Measurements from ENCODE around the gene FA2H.
"Not testable (repeated sequence)": the region's sequence is repeated elsewhere in the genome, so short reads cannot be mapped to it uniquely, and the experiment has no call there.

FA2H gene

DNA sequence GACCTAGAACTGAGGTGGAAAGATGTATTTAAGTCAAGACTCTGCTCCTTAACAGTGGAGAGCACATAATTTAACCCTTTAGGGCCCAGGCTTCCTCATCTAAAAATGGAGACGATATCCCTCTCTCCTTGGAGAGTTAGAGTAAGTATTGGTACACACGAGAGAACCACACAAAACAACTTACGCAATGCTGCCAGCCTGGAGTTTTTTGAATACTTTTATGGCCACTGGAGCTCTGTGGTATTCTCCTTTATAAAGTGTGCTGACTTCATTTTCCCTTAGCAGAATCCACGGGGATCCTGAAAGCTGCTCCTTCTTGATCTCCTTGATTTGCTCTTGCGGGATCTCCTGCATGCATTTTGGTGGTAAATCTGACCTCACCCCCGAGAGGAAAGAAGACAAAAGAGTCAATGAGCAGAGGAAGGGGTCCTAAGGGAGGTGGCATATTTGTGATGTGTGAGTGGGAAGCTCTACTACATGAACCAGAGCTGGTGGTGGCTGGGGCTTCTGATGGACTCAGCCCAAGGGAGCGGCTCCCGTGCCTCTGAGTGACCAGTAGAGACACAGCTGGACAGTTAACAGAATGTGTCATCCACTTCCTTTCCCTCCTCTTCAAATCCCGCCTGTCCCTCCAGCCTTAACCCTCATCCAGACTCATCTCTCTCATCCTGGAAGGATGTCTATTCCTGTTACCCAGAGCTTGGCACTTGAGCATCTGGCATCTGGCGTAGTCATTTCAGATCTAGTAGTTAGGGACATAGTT, 83.3 kb downstream of the FA2H start:
- H3K4me3 ChIP-seq (ENCODE audit: low read length), result no peak overlapping the region
- TF ChIP-seq CTCF (IDR thresholded peaks at IDR 0.05; ENCODE audit: insufficient read depth, low read depth, low read length, missing control alignments), result no peak
- no peak for DNase-seq (ENCODE audit: low read depth)

DNA sequence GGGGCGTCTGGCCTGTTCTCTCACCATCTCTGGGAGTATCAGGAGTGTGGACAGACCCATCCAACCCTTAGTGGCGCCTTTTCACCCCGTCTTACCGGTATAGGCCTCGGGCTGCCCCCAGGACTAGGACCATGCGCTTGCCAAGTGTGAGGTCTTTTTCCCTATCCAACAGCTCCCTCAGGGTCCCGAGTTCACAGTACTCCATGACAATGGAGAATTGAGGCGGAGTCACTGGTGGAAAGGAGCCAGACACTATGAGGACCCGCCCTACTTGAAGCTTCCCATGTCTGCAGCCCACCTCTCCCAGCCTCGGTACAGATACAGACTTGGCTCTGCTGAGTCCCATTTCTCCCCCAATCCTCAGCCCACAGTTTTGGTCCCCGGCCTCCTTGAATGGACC, 92.1 kb downstream of the FA2H start:
- no peak for DNase-seq (ENCODE audit: low read depth)
- H3K4me3 ChIP-seq (ENCODE audit: low read length), result no peak overlapping the region
- no peak for TF ChIP-seq CTCF (IDR thresholded peaks at IDR 0.05; ENCODE audit: insufficient read depth, low read depth, low read length, missing control alignments)

DNA sequence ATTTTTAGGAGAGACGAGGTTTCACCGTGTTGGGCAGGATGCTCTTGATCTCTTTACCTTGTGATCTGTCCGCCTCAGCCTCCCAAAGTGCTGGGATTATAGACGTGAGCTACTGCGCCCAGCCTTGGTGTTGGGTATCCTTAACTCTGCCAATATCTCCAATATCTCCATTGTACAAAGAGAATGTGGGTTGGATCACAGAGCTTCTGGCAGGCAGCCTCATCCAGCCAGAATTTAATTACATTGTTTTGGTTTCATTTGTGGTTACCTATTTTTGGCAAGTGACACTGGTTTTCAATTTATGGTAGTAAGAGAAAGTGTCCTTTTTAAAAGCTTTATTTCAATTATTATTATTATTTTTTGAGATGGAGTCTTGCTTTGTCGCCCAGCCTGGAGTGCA, 93.9 kb downstream of the FA2H start:
- H3K4me3 ChIP-seq (ENCODE audit: low read length), result no peak overlapping the region
- no peak for TF ChIP-seq CTCF (IDR thresholded peaks at IDR 0.05; ENCODE audit: insufficient read depth, low read depth, low read length, missing control alignments)
- DNase-seq (ENCODE audit: low read depth), result no peak

DNA sequence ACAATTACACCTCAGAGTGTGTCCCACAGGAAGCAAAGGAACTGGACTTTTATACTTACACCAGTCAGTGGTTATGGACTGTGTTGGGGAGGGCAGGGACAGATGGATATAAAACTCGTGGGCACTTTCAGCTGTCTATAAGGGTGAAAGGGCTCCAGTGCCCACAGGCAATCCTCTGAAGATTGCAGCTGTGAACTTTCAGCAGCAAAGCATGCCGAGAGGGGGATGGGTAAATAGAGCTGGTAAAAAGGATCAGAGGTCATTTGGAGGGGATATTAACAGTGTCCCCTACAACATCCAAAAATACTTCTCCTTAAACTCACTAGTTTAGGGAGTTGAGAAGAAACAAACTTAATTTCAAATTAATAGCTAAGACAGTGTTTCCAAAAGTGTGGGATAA, 94.6 kb downstream of the FA2H start:
- H3K4me3 ChIP-seq (ENCODE audit: low read length), result no peak overlapping the region
- TF ChIP-seq CTCF (IDR thresholded peaks at IDR 0.05; ENCODE audit: insufficient read depth, low read depth, low read length, missing control alignments), result no peak
- no peak for DNase-seq (ENCODE audit: low read depth)

- DNase-seq (ENCODE audit: low read depth), result no peak
- TF ChIP-seq CTCF (IDR thresholded peaks at IDR 0.05; ENCODE audit: insufficient read depth, low read depth, low read length, missing control alignments), result no peak
- no peak overlapping the region for H3K4me3 ChIP-seq (ENCODE audit: low read length)
These were observed 96.8 kb downstream of the FA2H start for GRCh38 chr16:74677868-74678267.

- no peak for DNase-seq (ENCODE audit: low read depth)
- TF ChIP-seq CTCF (IDR thresholded peaks at IDR 0.05; ENCODE audit: insufficient read depth, low read depth, low read length, missing control alignments), result no peak
- no peak overlapping the region for H3K4me3 ChIP-seq (ENCODE audit: low read length)
These were observed 100.7 kb downstream of the FA2H start for GRCh38 chr16:74673876-74674275.

GRCh38 chr16:74668877-74669276, 105.7 kb downstream of the FA2H start:
- H3K4me3 ChIP-seq (ENCODE audit: low read length); DNase-seq (ENCODE audit: low read depth): not testable (repeated sequence)
